Non-pigmented ciliary epithelial cell (primary cell): ENCODE results near the gene NSG2.

Experiments
- DNase-seq: peaks from one replicate; pipeline ENCODE4 v3.0.0-alpha.2; 2010; ENCODE audit warnings: low read depth

Gene NSG2

DNA sequence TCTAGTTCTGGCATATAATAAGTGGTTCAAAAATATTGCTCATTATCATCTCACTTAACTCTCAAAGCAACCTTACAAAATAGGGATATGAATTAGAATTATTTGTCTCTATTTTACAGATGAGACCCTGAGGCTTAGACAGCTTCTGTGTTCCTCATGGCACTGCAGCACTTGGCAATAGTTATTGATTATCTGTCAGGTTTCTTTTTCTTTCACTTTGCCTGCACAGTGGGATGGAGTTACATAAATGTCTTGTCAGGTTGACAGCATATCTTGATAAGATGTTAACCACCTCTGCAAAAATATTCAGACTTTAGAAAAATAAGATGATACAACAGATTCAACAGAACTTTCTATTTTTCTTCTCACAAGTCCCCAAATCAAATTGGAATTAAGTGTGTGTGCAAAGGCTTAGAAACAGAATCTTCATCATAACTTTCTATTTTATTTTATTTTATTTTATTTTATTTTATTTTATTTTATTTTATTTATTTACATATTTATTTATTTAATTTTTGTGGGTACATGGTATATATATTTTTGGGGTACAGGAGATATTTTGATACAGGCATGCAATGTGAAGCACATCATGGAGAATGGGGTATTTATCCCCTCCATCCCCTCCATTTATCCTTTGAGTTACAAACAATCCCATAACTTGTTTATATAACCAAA is 17.7 kb downstream of the NSG2 start:
- DNase-seq: no peak

GRCh38 chr5:174064171-174064570 is 18.7 kb downstream of the NSG2 start:
- DNase-seq: no peak

DNA sequence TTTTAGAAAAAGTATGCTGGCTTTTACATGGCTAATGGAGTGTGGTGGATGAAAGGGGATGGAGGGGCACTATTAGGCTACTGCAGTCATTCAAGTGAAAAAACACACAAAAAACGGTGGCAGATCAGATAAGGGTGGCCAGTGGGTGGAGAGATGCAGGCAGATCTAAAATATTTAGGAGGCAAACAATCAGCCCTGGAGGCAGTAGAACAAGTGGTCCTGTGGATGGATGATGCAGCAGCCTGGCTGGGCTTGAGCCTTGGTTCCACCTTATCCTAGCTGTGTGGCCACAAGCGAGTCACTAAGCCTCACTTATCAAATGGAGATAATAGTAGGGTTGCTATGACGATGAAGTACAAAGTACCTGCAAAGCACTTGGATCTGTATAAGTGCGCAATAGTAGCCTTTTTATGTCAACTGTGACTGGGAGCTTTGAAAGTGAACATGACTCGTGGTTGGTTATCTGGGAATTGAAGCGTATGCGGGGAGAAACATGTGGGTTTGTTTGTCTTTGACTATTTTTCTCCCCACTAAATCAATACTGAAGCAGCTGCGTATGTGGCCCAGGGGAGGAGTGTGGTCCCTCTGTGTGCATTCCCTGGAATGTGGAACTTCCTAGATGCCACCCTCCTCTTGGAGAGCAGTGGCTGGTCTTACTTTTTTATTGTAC is 20.2 kb downstream of the NSG2 start:
- DNase-seq: no peak

DNA sequence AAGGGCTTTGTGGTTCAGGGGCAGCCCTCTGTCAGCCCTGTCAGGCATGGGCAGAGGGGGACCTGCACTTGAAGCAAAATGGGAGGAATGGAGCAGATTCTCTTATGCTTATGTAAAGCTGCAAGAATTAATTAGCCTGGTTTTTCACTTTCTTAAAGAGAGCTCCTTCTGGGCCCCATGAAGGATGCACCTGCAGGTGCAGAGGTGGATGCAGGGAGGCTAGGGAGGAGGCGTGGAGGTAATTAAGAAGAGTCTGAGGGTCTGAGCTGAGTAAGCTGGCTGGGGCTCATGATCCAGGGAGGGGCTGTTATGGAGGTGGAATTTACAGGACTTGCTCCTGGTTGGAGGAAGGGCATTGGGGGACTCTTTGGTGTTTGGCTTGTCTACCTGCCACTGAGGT is 22.0 kb downstream of the NSG2 start:
- no peak for DNase-seq

GRCh38 chr5:174071484-174071883 is 26.0 kb downstream of the NSG2 start:
- DNase-seq: no peak

DNA sequence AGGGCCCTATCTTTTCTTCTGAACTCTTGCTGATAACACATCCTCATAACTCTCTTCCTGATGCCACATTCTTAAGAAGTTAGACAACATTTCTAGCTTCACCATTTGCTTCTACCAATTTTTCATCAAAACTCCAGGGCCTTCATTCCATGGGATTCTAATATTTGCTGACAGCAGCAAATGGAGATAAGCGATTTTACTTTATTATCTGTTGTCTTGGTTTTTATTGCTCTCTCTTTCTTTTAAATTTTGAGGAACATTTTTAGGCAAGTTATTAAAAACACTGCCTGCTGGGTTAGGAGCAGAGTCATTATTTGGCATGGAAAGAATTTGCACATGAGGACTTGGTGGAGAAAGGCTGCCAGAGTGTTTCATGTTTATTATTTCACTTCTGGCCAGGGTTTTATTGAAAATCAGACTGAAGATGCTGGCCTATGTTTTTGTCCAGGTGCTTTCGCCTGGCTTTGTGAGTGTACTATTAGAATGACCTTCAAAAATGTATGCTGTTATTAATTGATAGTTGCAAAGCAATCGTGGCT is 27.7 kb downstream of the NSG2 start:
- DNase-seq: no peak

DNA sequence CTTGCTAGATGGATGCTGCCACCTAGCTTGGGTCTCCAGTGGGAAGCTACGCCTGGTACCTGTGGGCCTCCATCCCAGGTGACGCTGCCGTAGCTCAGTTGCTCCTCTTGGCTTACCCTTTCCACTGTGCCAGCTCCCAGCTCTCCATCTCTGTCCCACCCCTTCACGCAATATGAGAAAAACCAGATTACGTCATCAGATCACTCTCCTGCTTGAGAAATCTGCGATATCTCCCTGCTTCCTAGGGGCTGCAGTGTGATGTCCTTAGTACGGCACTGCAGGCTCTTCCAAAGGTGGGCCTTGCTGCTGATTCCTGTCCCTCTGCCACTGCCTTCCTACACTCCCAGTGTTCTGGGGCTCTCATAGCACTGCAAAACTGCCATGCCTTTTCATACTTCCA is 28.9 kb downstream of the NSG2 start:
- no peak for DNase-seq

- no peak for DNase-seq
These were observed 32.9 kb downstream of the NSG2 start for GRCh38 chr5:174078416-174078815.

DNA sequence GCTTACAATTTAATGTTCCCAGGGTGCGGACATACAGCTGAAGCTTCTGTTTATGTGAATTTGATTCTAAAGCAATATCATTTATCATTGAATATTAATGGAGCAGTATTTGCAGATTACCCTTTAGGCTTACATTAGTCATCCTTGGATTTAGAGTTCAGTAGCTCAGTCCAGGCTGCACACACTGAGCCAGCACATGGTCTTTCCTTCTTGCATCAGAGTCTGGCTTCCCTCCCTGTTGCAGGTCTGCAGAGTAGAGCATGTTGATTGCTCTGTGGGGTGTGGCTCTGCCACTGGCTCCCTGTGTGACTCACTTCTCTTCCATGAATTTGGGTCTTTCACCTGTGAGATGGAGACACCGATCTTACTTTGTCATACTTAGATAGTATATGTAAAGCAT is 36.8 kb downstream of the NSG2 start:
- no peak for DNase-seq

GRCh38 chr5:174083056-174083827 is 37.7 kb downstream of the NSG2 start:
- DNase-seq: no peak

DNA sequence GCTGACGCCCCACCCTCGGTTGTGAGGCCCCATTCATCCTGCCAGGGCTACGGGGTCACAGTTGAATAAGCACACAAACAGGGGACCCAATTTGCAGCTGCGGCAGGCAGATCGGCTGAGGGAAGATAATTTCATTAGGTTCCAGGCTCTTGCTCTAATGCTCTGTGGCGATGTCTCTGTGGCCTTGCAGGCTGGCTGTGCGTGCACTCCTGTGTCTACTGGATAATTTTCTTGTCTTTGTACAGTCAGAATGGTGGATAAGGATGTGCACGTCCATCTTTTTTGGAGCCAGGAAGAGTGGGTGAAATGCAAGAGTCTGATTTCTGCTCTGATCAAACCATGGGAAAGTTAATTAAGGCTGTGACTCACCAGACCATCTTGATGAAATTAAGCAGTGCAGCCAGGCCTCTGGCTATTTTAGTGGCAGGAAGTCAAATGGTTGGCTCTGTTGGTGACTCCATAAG is 39.2 kb downstream of the NSG2 start:
- DNase-seq: no peak

GRCh38 chr5:174086751-174087150 is 41.2 kb downstream of the NSG2 start:
- DNase-seq: no peak

- no peak for DNase-seq
These were observed 42.3 kb downstream of the NSG2 start for GRCh38 chr5:174087783-174088182.

DNA sequence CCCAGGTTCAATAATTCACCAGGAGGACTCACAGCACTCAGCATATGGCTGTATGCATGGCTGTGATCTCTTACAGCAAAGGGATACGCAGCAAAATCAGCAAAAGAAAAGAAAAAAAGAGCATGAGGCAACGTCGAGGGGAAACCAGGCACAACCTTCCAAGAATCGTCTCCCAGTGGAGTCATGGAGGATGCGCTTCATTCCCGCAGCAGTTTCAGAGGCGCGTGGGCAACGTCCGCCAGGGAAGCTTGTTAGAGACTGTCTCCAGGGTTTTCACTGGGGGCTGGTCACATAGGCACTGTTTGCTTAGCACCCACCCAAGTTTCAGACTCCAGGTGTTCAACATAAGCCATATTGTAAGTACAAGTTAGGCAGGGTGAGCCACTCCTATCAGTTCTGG is 44.6 kb downstream of the NSG2 start:
- no peak for DNase-seq

DNA sequence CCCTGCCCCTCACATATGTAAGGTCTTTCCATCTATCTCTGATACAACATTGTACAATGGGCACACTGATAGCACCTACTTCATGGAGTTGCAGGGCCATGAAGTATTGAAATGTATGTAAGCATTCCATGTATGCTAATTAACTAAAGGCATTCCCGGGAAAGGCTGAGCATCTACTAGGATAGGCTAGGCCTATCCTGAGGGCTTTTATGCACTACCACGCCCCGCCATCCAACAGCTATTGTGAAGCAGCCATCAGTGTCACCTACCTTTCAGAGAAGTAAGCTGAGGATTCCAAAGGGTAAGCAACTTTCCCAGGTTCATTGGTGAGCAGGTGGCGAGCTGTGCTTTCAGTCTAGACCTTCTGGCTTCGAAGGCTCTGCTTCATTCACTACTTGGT is 47.6 kb downstream of the NSG2 start:
- DNase-seq: no peak

DNA sequence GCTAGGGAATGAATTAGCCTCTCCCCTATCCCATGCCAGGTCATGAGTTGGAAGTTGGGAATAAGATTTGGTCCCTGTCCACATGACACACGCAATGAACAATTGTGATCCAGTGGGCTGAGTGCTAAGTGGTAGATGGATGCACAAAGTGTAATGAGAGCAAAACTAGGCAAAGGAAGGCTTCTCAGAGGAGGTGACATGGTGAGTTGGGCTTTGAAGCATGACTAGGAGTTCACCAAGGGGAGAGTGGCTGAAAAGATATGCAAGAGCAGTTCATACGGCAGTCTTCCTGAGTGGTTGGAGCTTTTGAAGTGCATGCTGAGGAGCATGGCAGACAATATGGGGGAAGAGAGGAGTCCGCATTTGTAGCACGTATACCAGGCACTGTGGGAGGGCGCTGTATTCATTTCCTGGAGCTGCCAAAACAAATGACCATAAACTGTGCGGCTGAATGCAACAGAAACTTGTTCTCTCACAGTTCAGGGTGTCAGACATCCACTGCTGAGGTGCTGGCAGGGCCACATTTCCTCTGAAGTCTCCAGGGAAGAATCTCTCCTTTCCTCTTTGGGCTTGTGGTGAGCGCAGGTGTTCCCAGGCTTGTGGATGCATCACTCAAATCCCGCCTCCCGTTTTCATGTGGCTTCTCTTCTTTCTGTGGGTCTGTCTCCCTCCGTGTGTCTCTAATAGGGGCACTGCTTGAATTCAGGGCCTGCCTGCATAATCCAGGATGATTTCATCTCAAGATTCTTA is 49.5 kb downstream of the NSG2 start:
- DNase-seq: no peak

DNA sequence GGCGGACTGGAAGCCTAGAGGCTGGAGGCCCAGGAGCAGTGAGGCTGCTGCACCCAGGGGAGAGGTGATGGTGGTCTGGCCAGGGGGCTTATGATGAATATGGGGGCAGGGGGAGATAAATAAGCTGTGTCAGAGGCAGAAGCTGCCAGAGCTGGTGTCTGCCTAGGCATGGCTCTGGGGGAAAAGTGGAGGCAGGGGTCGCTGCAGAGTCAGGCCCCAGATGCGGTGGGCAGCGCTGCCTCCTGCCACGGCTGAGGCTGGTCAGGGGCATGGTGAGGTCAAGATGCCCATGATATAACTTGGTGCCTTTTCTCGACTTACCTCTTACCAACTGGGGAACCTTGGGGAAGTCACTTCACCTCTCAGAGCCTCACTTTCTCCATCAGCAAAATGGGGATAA is 51.1 kb downstream of the NSG2 start:
- DNase-seq: no peak

GRCh38 chr5:174097486-174098185 is 52.1 kb downstream of the NSG2 start:
- no peak for DNase-seq

DNA sequence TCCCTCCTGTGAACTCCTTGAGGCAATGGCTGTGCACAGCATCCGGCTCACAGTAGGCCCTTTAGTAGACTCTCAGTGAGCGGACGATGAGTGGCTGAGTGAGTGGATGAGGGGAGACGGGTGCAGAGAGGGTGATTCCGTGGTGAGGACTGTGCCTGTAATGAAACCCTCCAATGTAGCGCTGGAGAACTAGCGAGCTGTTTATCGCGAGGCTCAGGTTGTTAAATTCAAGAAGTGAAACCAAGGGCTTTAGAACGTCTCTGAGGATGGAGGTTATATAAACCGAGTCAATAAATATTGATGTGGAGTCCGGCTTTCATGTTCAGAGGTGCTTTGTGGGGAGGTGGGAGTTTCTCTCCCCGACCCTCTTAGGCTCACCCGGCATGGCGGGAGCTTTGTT is 53.2 kb downstream of the NSG2 start:
- DNase-seq: no peak

DNA sequence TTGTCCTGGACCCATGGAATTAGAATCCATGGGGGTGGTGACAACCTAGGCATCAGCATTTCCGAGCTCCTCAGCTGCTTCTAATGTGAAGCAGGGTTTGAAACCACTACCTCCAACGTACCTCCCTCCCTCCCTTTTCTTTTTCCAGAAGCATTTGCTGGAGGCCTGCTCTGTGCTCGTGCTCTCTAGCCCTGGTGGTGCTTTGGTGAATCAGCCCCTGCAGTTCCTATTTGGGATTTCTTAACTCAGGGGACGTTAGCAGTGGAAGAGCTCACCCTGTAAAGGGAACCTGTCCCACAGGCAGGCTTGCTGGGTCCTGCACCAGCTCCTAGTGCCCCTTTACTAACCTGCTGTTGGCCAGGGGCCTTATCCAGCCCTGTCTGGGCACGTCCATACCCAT is 55.0 kb downstream of the NSG2 start:
- no peak for DNase-seq

DNA sequence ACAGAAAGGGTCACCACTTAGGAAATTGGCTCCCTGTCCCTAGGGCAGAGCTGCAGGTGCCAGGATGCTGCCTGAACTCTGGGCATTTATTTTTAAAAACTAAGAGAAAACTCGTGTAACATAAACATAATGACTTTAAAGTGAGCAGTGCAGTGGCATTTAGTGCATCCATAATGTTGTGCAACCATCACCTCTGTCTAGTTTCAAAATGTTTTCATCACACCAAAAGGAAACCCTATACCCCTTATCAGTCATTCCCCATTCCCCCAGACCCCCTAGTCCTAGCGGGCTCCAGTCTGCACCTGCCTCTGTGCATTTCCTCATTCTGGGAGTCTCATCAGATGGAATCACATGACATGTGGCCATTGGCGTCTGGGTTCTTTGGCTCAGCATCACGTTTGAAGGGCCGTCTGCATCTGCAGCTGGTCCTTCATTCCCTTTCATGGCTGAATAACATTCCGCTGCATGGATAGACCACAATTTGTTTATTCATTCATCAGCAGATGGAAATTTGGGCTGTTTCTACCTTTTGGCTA is 55.8 kb downstream of the NSG2 start:
- no peak for DNase-seq
